Measurements from ENCODE around the gene TSEN54. TPM values are rescaled to one million over a fixed set of nuclear protein-coding genes. Genes with fewer than 3 reads are reported as not detected.

Gene TSEN54
- 56.0 and 56.4 TPM in 2 replicates for total RNA-seq
- long read RNA-seq, transcript TSEN54-201 (11 exons, 1,944 nt) = major isoform, 32 of 44 reads
- long read RNA-seq, partial matches to known transcripts = 5 of 44 reads
- long read RNA-seq, other reads (novel, unspliced or antisense) = 7 of 44 reads

GRCh38 chr17:75516255-75516618 is at the start of gene TSEN54:
Gene TSEN54 (plus strand): TSS chr17:75516528. CDS start chr17:75516561, 33 bp downstream.
- Mint-ChIP-seq H3K9me3 (ENCODE audit: low read depth) (no peaks in the 10 kb centered on the region), H3K36me3 (ENCODE audit: insufficient read depth) (peaks cover 12% of the 10 kb centered on the region), H3K4me3 (ENCODE audit: low read depth) (peak within 1 kb of the TSS; percentile 83), H3K27me3 (no peaks in the 10 kb centered on the region), H3K4me1 (ENCODE audit: low read depth) (peaks cover 26% of the 10 kb centered on the region), H3K27ac (peak within 1 kb of the TSS; percentile 92)
- TF ChIP-seq, protein P1, sequence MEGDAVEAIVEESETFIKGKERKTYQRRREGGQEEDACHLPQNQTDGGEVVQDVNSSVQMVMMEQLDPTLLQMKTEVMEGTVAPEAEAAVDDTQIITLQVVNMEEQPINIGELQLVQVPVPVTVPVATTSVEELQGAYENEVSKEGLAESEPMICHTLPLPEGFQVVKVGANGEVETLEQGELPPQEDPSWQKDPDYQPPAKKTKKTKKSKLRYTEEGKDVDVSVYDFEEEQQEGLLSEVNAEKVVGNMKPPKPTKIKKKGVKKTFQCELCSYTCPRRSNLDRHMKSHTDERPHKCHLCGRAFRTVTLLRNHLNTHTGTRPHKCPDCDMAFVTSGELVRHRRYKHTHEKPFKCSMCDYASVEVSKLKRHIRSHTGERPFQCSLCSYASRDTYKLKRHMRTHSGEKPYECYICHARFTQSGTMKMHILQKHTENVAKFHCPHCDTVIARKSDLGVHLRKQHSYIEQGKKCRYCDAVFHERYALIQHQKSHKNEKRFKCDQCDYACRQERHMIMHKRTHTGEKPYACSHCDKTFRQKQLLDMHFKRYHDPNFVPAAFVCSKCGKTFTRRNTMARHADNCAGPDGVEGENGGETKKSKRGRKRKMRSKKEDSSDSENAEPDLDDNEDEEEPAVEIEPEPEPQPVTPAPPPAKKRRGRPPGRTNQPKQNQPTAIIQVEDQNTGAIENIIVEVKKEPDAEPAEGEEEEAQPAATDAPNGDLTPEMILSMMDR (IDR thresholded peaks at IDR 0.05; ENCODE audit: unreplicated experiment) = no peak
- DNase-seq (ENCODE audit: low spot score, unreplicated experiment) = peak; percentile 84

- Mint-ChIP-seq H3K9me3 (ENCODE audit: low read depth) (no peaks in the 10 kb centered on the region), H3K4me1 (ENCODE audit: low read depth) (peaks cover 1% of the 10 kb centered on the region), H3K27ac (peak overlapping the region; percentile 56), H3K4me3 (ENCODE audit: low read depth) (no peak overlapping the region), H3K27me3 (no peaks in the 10 kb centered on the region), H3K36me3 (ENCODE audit: insufficient read depth) (peaks cover 22% of the 10 kb centered on the region)
- TF ChIP-seq, protein P1 (IDR thresholded peaks at IDR 0.05; ENCODE audit: unreplicated experiment) = no peak
- DNase-seq (ENCODE audit: low spot score, unreplicated experiment) = no peak
Measured at GRCh38 chr17:75468291-75468754, 48.0 kb upstream of the TSEN54 start.

DNA sequence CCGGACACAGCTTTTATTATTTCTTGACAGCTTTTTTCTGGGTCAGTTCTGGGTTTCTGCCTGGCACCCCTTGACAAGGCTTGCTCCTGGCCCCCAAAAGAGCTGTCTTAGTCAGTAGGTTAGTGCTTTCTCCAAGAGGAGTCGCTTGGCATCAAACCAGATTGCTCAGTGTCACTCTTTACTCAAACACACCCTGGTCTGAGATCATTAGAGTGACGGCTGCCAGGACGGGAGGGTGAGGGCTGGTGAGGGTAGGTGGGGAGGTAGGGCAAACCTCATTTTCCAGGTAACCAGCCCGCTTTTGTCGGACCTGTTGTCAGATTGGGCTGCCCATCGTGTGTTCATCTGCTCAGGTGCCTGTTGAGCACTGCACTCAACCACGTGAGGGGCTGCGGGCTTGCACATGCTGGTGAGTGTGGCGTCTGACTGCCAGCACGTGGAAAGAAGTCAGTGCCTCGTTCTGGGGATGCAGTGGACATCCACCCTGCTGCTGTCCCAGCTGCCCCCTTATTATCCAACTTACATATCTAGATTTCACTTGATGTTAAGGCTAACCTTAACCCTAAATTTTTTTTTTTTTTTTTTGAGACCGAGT is 47.5 kb upstream of the TSEN54 start:
- H3K9me3 Mint-ChIP-seq (ENCODE audit: low read depth) = no peaks in the 10 kb centered on the region
- TF ChIP-seq, protein P1 (IDR thresholded peaks at IDR 0.05; ENCODE audit: unreplicated experiment) = no peak
- H3K27me3 Mint-ChIP-seq = no peaks in the 10 kb centered on the region
- H3K36me3 Mint-ChIP-seq (ENCODE audit: insufficient read depth) = peaks cover 21% of the 10 kb centered on the region
- H3K27ac Mint-ChIP-seq = no peak overlapping the region
- H3K4me1 Mint-ChIP-seq (ENCODE audit: low read depth) = no peaks in the 10 kb centered on the region
- H3K4me3 Mint-ChIP-seq (ENCODE audit: low read depth) = no peak overlapping the region
- no peak for DNase-seq (ENCODE audit: low spot score, unreplicated experiment)

DNA sequence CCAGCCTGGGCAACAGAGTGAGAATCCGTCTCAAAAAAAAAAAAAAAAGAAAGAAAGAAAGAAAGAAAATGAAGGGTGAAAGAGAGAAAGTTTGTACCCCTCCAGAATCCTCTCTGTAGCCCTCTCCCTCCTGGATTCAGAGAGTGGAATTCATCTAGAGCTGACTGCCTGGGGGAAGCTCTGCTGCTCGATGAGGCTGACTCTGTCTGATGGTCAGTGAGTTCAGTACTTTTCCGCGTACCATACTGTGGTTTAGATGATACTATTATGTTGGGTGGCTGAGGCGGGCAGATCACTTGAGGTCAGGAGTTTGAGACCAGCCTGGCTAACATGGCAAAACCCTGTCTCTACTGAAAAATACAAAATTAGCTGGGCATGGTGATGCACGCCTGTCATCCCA is 45.1 kb upstream of the TSEN54 start:
- Mint-ChIP-seq H3K36me3 (ENCODE audit: insufficient read depth) (peaks cover 16% of the 10 kb centered on the region), H3K4me1 (ENCODE audit: low read depth) (no peaks in the 10 kb centered on the region), H3K27me3 (no peaks in the 10 kb centered on the region), H3K27ac (no peak overlapping the region), H3K4me3 (ENCODE audit: low read depth) (no peak overlapping the region), H3K9me3 (ENCODE audit: low read depth) (no peaks in the 10 kb centered on the region)
- DNase-seq (ENCODE audit: low spot score, unreplicated experiment) = no peak
- TF ChIP-seq, protein P1 (IDR thresholded peaks at IDR 0.05; ENCODE audit: unreplicated experiment) = no peak

- TF ChIP-seq, protein P1 (IDR thresholded peaks at IDR 0.05; ENCODE audit: unreplicated experiment) = no peak
- H3K4me3 Mint-ChIP-seq (ENCODE audit: low read depth) = no peak overlapping the region
- DNase-seq (ENCODE audit: low spot score, unreplicated experiment) = no peak
- H3K4me1 Mint-ChIP-seq (ENCODE audit: low read depth) = no peaks in the 10 kb centered on the region
- peaks cover 19% of the 10 kb centered on the region for H3K36me3 Mint-ChIP-seq (ENCODE audit: insufficient read depth)
- H3K9me3 Mint-ChIP-seq (ENCODE audit: low read depth) = no peaks in the 10 kb centered on the region
- no peaks in the 10 kb centered on the region for H3K27me3 Mint-ChIP-seq
- H3K27ac Mint-ChIP-seq = no peak overlapping the region
Measured at GRCh38 chr17:75472119-75472518, 44.2 kb upstream of the TSEN54 start.

All from progenitor cell of endocrine pancreas (in vitro differentiated cells).